GM19372 (cell line): ENCODE measurements around the gene UBE2E1.

Experiments used
- ATAC-seq: cut with Tn5 transposase; IDR thresholded peaks from one replicate; pipeline ENCODE4 v1.9.1; 2021; ENCODE audit warnings: mild to moderate bottlenecking, low read depth, moderate library complexity; ENCODE audit not compliant: unreplicated experiment

The UBE2E1 gene

DNA sequence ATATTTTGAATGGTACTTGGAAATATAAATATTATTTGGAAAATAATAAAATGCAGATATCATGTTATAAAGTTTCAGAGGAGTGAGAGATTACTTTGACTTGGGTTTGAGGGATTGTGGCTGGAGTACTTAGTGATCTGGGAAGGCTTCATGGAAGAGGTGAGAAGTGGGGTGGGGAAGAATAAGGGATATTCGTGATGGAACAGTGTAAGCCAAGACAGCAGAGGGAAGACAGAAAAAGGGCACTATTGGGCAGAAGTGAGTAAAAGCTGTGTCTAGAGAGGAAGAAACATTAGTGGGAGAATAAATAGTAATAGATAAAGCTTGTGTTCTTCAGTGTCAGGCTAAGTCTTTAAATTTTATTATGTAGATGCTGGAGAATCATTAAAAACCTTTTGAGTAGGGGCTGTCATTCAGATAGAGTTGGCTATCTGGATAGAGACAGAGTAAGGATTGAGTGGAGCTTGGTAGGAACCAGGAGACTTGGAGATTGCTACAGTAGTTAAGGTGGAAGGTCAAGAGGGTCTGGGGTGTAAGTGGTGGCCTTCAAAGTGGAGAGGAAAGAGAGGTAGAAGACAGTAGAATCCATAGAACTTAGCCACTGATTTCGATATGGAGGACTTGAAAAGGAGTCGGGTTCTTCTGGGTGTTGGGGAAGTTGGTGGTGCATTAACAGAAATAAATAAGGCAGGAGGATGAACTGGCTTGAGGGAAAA, 11.9 kb downstream of the UBE2E1 start:
- ATAC-seq: no peak

DNA sequence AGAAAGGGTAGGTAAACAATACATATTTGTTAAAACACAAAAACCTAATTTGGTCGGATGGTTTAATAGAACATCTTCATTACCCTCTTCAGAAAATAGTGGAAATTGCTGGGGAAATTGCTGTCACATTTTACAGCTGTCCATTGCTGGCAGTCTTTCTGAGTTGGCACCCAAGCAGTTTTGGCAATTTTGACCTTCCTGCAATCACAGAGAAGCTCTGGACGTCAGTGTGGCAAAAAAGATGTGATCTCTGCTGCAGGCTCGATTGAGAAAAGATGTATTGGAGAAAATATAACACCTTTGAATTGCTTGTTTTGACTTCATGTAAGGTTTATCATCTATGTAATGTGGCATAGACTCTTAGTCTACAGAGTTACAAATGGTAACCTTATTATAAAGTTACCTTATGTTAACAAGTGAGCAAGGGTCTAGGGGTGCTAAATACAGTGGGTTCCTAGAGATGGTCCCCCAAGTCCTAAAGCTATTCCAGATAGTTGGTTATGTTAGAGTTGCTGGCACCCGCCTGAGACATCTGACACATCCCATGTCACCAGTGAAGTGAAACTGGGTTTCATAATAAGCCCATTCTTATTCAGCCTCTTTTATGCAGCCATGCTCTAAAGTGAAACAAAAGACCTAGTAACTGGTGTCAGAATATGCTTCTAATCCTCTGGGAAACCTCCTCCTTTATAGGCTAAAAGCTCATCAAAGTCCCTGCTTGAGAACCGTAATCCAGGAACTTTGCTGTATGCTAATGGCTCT, 14.0 kb downstream of the UBE2E1 start:
- ATAC-seq: no peak

DNA sequence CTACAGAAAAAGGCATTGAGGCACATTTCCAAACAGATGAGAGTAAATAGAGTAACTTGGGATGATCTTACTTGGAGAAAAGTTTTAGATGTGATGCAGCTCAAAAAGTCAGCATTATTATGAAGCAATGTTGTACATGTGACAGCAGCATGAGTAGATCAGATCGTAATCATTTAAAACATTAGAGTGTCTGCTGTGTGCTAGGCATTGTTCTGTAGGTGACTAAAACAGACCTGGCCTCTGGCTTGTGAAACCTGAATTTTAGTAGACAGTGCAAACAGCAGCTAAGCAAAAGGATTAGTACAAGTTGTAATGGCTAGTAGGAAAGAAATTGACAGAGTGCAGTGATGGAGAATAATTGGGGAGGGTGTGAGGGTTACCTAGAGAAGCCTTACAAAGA, 15.1 kb downstream of the UBE2E1 start:
- ATAC-seq: no peak

- ATAC-seq: no peak
Observed at GRCh38 chr3:23821858-23822257, 16.1 kb downstream of the UBE2E1 start.

- ATAC-seq: no peak
Observed at GRCh38 chr3:23822559-23822958, 16.8 kb downstream of the UBE2E1 start.

GRCh38 chr3:23823620-23824019, 17.9 kb downstream of the UBE2E1 start:
- no peak for ATAC-seq

- no peak for ATAC-seq
Observed at GRCh38 chr3:23824699-23825444, 19.1 kb downstream of the UBE2E1 start.

GRCh38 chr3:23825802-23826201, 20.0 kb downstream of the UBE2E1 start:
- ATAC-seq: no peak

- ATAC-seq: no peak
Observed at GRCh38 chr3:23826382-23827064, 20.8 kb downstream of the UBE2E1 start.

DNA sequence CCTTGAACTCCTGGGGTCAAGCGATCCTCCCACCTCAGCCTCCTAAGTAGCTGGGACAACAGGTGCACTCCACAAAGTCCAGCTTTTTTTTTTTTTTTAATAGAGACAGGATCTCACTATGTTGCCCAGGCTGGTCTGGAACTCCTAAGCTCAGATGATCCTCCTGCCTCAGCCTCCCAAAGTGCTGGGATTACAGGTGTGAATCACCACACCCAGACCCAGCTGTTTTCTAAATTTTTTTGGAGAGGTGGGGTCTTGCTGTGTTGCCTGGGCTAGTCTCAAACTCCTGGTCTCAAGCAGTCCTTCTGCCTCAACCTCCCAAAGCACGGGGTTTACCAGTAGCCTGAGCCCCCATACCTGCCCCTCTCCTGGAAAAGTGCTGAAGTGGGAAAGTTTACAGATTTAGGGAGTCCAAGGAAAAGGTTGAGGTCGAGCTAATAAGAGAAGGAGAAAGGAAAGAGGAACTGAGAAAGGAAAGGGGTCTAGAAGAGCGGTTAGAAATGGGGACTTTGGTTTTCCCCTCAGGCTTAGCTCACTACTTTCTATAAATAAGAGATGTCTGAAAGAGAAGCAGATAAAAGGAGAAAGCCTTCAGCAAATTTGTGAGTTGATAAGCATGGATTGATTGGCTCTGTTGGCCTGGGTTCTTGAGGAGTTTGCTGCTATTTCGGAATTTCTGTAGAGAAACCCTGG, 23.6 kb downstream of the UBE2E1 start:
- peak; percentile 55 for ATAC-seq

DNA sequence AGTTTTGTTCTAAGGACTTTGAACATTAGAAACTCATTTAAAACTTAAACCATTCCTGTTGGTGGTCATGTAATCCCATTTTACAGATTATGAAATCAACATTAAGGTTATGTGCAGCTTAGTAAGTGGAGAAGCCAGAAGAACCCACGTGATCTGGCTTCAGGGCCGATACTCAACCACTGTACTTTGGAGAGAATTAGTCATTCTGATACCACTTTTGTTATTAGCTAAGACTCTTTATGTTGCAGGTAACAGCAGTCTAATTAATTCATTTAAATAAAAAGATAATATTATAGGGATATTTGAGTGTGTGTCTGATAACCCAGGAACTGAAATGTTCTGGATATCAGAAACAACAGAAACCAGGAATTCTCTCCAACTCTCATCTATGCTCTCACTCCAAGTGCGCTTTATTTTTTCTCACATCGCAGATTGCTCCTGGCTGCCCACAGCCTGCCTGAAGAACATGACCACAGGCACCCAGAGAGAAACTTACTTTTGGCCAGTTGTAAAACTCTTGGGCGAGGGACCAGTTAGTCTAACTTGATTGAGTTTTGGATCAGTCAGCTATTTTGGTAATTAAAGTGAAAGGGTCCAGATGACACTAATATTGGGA, 25.2 kb downstream of the UBE2E1 start:
- peak; percentile 82 for ATAC-seq

DNA sequence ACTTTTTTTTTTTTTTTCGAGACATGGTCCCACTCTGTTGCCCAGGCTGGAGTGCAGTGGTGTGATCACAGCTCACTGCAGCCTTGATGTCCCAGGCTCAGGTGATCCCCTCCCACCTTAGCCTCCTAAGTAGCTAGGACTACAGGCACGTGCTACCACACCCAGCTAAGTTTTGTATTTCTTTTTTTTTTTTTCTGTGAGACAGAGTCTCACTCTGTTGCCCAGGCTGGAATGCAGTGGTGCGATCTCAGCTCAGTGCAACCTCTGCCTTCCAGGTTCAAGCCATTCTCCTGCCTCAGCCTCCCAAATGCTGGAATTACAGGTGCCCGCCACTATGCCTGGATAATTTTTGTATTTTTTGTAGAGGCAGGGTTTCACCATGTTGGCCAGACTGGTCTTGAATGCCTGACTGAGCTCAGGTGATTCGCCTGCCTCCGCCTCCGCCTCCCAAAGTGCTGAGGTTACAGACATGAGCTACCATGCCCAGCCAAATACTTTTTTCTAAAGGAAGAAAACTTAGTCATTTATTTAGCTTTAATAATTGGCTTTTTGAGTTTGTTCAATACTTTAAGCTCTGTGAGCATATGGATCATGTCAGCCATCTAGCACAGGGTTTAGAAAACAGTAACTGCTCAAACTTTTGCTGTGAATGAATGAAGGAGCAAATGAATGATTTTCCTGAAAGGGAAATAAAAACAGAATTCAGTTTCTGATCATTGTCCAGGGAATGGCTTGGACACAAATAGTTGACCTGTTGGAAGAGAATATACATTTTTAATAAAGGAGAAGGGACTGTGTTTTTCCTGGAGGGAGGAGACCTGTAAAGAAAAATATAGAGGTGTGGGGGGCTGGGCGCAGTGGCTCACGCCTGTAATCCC, 26.0 kb downstream of the UBE2E1 start:
- peak; percentile 5 for ATAC-seq

GRCh38 chr3:23832523-23832922, 26.8 kb downstream of the UBE2E1 start:
- ATAC-seq: no peak

DNA sequence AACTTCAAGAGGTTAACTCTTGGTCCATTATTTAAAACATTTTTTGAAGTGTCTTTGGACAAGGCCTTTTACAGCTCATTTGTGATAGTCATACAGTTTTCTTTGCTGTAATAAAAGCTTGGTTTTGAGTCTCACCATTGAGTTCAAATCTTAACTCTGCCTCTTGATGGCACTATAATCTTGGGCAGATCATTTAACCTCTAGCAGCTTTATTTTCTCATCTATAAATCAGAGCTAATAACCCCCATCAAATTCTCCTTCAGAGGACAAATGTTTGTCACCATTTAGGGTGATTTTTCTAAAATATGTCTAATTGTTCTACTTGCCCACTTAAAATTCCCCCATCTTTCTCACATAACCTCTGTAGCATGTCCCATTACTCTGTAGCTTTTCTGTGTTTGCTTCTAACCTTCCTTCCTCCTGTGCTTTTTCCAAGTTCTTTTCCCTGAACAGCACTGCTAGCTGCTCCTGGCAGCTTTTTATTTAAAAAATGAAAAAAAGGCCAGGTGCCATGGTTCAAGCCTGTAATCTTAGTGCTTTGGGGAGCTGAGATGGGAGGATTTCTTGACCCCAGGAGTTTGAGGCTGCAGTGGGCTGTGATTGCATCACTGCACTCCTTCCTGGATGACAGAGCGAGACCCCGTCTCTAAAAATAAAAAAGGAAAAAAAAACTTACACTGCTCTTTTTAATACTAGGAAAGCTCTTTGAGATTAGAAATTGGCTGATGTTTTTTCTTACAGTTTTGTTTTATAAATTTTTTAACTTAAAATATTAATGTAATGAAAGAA, 28.5 kb downstream of the UBE2E1 start:
- no peak for ATAC-seq

DNA sequence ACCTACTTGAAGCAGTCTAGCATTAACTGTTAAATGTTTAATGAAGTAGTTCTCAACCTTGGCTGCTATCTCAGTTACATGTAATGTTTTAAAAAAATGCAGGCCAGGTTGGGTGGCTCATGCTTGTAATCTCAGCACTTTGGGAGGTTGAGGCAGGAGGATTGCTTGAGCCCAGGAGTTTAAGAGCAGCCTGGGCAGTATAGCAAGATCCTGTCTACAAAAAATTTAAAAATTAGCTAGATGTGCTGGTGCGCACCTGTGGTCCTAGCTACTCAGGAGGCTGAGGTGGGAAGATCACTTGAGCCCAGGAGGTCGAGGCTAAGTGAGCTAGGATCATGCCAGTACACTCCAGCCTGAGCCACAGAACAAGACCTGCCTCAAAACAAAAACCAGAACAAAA, 29.3 kb downstream of the UBE2E1 start:
- ATAC-seq: no peak

DNA sequence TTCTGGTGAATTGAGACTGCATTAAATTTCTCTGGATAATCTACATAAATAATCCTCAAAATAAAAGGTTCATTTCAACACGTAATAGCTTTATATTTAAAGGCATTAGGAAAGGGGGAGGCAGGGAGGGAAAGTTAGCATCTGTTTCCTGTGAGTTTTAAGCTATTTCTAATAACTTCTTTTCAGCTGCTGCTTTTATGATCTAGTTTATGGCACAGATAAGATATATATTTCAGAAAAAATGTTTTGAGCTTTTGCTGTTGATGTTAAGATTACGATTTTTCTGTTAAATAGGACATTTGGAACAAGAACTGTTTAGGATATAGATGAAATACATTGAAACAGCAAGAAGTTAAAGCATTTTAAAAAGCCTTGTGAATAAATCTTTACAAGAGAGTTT, 30.0 kb downstream of the UBE2E1 start:
- no peak for ATAC-seq

DNA sequence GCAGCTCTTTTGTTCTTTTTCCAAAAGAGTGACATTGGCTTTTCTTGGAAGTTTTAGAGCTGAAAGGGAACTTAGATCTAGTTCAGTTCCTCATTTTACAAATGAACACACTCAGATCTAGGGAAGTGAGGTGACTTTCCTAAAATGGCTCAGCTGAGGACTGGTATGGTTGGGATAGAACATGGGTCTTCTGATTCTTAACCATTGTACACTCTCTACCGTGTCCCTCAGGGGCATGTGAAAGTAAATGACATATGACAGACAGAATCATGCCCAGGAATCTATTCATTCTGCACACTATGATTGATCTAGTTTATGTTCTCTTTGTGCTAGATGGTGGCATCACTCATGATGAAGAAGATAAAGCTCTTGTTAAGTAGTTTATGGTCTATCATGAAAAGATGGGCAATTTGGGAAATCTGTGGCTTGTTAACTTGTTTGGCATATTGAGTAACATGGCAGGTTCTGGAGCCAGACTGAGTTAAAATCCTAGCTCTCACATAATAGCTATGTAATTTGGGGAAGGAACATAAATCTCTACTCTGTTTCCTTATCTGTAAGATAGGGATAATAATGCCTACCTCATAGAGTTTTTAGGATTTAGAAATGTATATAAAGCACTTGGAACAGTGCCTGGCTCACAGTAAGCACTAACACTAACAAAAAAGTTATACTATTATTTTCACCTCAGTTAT, 30.9 kb downstream of the UBE2E1 start:
- no peak for ATAC-seq

- no peak for ATAC-seq
Observed at GRCh38 chr3:23837286-23837685, 31.5 kb downstream of the UBE2E1 start.
